ENCODE results near the gene CPNE8.

GRCh38 chr12:38633511-38633910 is 271.9 kb downstream of the CPNE8 start:
- TF ChIP-seq YY1 (IDR thresholded peaks at IDR 0.05; ENCODE audit: insufficient read depth, insufficient read length) (no peak), ZNF274 (IDR thresholded peaks at IDR 0.05; ENCODE audit: low read depth, low read length) (no peak), SUZ12 (IDR thresholded peaks at IDR 0.05; ENCODE audit: extremely low read depth, insufficient read depth, insufficient read length) (no peak)
